Astrocyte of the cerebellum (primary cell): ENCODE data around the gene MUC2.

Experiments used
- DNase-seq: peaks from one replicate; pipeline ENCODE4 v3.0.0-alpha.2; 2011; ENCODE audit warnings: low read depth
- H3K4me3 ChIP-seq: 2 replicates; pipeline ENCODE4 v1.5.1; 2011; ENCODE audit warnings: mild to moderate bottlenecking, low read depth, low read length, moderate library complexity
- CTCF ChIP-seq: IDR thresholded peaks from 2 replicates; pipeline ENCODE4 v1.5.1; 2012; ENCODE audit warnings: low read length, low read depth, moderate library complexity, mild to moderate bottlenecking; ENCODE audit errors: missing control alignments
- in situ Hi-C: cut with HindIII; loops from 2 replicates; pipeline ENCODE4 v1.10.0; 2017; ENCODE audit warnings: low sequenced_read_pairs

Gene MUC2

DNA sequence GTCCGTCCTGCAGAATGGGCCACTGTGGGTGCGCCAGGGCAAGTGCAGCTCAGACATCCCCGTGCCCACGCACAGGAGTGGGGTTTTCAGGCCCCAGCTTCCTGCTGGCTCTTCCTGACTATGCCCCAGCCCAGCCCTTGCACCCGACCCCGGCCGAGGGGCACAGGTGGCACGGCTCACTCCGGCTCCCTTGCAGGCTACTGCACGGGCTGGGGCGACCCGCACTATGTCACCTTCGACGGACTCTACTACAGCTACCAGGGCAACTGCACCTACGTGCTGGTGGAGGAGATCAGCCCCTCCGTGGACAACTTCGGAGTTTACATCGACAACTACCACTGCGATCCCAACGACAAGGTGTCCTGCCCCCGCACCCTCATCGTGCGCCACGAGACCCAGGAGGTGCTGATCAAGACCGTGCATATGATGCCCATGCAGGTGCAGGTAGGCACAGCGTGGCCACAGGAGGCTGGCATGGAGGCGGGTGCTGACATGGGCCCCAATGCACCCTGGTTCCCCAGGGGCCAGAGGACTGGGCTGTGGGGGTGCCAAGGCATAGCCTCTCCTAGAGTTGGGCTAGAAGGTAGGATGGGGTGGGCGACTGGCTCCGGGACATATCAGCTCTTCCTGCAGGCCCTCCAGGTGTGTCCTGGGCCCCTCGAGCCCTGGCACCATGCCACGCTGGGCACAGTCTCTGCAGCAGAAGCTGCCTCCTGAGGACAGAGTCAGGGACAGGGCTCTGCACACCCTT is 27.7 kb downstream of the MUC2 start:
- no peak overlapping the region for H3K4me3 ChIP-seq
- no peak for TF ChIP-seq CTCF
- no peak for DNase-seq
- in situ Hi-C loops, result no loop called here

DNA sequence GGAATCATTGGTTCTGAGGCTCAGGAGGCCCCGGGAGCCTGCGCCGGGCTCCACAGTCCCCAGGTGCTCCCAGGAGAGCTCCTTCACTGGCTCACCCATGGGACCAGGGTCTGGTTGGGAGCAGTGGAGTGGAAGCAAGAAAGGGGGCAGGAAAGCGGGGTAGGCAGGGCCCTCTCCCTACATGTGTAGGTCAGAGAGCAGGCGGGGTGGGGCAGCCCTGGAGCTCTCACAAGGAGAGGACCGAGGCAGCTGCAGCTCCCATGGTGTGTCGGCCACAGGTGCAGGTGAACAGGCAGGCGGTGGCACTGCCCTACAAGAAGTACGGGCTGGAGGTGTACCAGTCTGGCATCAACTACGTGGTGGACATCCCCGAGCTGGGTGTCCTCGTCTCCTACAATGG is 28.3 kb downstream of the MUC2 start:
- H3K4me3 ChIP-seq, result no peak overlapping the region
- TF ChIP-seq CTCF, result no peak
- no peak for DNase-seq
- in situ Hi-C loops, result no loop called here

DNA sequence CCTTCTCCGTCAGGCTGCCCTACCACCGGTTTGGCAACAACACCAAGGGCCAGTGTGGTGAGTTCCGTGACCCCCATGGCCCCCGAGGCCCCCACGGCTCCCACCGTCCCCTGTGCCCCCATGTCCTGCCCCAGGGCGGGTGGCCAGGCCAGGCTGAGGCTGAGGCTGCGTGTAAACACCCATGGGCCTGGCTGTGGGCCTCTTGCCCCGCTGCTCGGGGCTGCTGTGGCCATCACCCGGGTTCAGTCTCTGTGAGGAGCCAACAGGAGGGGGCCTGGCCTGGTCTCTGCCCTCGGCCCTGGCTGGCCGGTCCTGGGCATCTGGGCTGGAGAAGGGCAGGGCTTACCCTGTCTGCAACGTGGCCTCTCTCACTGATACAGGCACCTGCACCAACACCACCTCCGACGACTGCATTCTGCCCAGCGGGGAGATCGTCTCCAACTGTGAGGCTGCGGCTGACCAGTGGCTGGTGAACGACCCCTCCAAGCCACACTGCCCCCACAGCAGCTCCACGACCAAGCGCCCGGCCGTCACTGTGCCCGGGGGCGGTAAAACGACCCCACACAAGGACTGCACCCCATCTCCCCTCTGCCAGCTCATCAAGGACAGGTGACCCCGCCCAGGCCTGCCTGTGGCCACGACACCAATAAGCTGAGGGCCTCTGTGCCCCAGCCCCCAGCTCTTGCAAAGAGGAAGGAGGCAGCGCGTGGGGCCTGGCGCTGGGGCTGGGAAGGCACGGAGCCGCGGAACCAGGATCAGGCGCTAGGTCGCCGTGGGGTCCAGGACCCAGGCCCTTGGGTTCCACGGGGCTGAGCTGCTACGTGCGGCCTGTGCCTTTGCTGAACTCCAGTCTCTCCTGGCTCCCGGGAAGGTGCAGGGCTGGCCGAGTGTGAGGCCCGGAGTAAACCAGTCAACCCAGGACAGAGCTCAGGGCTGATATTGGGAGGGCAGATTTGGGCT is 29.0 kb downstream of the MUC2 start:
- no peak overlapping the region for H3K4me3 ChIP-seq
- in situ Hi-C loops, result no loop called here
- TF ChIP-seq CTCF, result no peak
- no peak for DNase-seq

GRCh38 chr11:1104411-1105182 is 29.9 kb downstream of the MUC2 start:
- no peak for DNase-seq
- H3K4me3 ChIP-seq, result no peak overlapping the region
- TF ChIP-seq CTCF, result no peak
- in situ Hi-C loops, result no loop called here

DNA sequence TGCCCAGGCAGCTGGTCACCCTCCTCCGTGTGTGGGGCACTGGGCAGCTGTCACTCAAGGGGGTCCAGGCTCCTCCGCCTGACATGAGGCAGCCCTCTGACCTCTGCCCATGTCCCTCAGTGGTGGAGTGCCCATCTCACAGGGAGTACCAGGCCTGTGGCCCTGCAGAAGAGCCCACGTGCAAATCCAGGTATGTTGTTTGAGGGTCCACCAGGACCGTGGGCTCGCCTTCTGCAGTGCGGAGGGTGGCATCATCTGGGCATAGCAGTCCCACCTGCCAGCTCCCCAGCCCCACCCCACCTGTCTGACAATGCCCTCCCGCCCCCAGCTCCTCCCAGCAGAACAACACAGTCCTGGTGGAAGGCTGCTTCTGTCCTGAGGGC is 30.5 kb downstream of the MUC2 start:
- no peak for TF ChIP-seq CTCF
- in situ Hi-C loops, result no loop called here
- no peak overlapping the region for H3K4me3 ChIP-seq
- DNase-seq, result no peak

- DNase-seq, result no peak
- TF ChIP-seq CTCF, result no peak
- in situ Hi-C loops, result no loop called here
- H3K4me3 ChIP-seq, result no peak overlapping the region
Observed at GRCh38 chr11:1106387-1106786, 31.7 kb downstream of the MUC2 start.
